COR-L47 (cell line): ENCODE results near the gene SHLD2.
"Not testable (repeated sequence)": the region's sequence is repeated elsewhere in the genome, so short reads cannot be mapped to it uniquely, and the experiment has no call there.

Source experiments
- DNase-seq: peaks from one replicate; lab custom pipeline; 2025; lab: John Stamatoyannopoulos, UW

SHLD2 gene, protein sequence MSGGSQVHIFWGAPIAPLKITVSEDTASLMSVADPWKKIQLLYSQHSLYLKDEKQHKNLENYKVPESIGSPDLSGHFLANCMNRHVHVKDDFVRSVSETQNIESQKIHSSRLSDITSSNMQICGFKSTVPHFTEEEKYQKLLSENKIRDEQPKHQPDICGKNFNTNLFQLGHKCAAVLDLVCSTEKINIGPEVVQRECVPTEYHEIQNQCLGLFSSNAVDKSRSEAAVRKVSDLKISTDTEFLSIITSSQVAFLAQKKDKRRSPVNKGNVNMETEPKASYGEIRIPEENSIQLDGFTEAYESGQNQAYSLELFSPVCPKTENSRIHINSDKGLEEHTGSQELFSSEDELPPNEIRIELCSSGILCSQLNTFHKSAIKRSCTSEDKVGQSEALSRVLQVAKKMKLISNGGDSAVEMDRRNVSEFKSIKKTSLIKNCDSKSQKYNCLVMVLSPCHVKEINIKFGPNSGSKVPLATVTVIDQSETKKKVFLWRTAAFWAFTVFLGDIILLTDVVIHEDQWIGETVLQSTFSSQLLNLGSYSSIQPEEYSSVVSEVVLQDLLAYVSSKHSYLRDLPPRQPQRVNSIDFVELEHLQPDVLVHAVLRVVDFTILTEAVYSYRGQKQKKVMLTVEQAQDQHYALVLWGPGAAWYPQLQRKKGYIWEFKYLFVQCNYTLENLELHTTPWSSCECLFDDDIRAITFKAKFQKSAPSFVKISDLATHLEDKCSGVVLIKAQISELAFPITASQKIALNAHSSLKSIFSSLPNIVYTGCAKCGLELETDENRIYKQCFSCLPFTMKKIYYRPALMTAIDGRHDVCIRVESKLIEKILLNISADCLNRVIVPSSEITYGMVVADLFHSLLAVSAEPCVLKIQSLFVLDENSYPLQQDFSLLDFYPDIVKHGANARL

DNA sequence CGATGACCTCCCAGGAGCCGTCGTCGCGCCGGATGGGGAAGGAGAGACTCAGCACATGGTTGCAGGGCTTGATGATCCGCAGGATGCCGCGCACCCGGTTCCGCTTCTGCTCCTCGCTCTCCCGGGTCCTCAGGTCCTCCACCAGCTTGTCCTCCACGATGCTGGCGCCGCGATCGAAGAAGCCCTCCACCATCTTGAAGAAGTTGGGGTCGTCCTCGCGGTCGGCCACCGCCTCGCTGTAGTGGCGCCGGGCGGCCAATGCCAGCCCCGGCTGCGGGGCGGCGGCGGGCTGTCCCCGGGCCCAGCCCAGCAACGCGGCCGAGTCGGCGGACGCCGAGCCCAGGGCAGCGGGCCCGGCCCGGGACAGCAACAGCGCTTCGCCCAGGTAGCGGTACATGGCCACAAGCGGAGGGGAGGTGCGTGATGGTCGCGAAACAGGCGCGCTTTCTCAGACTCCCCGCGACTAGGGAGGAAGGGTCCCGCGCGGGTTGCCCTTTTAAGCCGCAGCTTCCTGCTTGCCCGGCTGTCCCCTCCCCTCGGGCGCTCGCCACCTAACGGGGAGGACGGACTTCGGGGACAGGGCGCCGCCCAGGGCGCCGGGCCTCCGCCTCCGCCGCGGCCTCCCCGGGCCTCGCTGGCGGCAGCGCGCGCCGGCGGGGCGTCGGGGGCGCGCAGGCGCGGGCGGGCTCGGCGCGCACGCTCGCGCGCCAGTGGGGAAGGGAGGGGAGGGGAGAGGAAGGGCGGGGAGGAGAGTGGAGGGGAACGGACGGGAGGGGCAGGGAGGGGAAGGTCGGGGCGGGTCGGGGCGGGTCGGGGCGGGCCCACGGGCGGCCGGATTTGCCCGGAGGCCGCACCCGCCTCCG lies at the start of gene SHLD2, which contains the start of gene GLUD1:
TSS of gene SHLD2 (plus strand) at position 834 of the 863 bp plus-strand sequence. CDS start 56,149 bp downstream, outside the sequence.
TSS of gene GLUD1 (minus strand) at position 471 of the 863 bp plus-strand sequence. CDS start at position 397, 74 bp downstream.
- peak; percentile 53 for DNase-seq

DNA sequence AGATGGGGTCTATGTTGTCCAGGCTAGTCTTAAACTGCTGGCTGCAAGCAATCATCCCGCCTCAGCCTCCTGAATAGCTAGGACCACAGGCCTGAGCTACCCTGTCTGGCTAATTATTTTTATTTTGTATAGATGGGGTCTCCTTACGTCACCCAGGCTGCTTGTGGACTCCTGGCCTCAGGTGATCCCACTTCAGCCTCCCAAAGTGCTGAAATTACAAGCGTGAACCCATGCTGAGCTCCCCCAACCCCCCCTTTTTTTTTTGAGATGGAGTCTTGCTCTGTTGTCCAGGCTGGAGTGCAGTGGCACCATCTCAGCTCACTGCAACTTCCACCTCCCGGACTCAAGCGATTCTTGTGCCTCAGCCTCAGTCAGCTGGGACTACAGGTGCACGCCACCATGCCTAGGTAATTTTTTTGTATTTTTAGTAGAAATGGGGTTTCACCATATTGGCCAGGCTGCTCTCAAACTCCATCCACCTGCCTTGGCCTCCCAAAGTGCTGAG lies 49.5 kb upstream of the SHLD2 start:
- DNase-seq, result no peak

DNA sequence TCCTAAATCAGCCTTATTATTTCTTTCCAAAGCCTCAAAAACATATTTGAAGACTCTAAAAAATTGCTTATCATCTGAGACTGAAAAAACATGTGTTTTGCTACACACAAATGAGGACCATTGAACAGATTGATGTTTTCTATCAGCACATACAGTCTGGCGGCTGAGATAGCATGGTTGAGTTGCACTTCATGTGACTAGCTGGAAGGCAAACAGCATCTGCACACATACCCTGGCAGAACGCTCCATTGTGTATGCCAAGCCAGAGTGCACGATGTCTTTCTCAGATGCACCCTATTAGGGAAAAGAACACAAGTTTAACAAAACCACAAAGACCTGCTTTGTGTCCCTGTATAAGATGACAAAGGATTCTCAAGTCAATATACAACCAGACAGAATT lies 41.9 kb upstream of the SHLD2 start:
- no peak for DNase-seq

DNA sequence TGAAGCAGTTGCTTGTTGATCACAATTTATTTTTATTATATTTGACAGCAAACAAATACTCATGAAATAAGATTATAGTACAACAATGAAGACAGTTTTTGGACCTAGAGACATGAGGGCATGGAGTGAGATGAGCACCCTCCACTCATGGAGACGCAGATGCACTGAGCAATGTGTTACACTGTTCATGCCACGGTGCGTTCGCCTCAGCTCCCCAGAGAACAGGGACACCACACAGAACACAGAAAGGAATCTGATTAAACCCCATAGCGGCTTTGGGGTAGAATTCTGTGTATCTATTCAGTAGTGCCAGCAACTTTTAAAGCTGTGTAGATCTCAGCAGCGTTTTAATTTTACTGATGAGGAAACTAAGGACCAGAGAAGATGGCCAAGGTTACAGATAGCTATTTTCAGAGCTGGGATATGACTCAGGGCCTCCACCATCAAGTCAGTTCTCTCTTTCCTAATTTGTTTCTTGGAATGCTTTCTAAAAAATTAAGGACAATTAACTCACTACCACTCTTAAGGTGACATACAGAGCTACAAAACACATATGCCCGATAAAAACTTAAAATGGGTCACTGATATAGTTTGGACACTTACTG lies 41.3 kb upstream of the SHLD2 start:
- DNase-seq, result no peak

DNA sequence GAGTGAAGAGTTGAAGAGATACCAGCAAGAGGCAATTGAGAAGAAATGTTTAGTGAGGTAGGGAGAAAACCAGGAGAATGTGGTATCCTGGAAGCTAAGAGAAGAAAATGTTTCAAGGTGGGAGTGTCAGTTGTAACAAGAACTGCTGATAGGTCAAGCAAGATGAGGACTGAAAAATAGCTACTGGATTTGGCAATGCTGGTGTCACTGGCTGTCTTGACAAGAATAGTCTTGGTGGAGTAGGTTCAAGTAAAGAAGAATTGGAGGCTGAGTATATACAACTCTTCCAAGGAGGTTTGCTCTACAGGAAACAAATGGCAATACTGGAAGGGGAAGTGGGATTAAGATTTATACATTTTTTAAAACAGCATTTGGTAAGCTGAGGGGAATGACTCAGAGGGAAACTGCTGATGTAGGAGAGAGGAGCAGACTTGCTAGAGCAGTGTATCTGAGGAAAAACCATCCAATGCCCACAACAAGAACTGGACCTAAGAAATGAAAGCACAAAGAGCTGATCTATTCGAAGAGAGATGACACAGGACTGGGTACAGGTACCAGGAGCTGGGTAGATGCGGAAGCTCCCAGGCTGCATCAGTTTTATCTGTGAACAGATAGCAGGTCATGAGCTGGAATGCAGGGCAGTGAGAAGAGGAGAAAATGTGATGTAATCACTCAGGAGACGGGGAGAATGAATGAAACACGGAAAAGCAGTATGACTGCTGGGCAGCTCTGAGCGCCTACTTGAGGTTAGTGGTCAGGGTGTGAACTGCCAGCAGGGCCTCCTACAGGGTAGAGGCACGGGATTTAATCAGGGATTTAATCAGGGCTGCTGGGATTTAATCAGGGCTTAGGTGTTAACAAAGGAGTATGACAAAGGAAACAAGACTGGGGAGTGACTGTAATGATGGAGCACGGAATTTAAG lies 40.4 kb upstream of the SHLD2 start:
- DNase-seq, result no peak

DNA sequence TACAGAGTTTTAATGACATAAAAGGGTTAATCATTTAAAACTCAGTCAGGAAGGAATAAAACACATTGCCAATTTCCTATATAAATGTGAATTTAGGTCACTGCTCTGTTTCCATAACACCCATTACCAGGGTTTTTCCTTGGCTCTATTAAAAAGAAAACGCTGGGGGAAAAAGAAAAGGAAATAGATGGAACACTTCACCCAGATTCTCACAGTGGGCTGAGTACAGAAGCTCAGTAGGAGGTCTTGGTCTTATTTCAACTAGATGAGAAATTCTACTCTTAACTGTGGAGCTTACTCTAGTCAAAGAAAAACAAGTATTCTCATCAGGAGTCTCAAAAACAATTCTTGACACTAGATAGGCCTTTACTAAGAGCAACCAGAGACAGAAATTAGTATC lies 36.8 kb upstream of the SHLD2 start:
- no peak for DNase-seq

DNA sequence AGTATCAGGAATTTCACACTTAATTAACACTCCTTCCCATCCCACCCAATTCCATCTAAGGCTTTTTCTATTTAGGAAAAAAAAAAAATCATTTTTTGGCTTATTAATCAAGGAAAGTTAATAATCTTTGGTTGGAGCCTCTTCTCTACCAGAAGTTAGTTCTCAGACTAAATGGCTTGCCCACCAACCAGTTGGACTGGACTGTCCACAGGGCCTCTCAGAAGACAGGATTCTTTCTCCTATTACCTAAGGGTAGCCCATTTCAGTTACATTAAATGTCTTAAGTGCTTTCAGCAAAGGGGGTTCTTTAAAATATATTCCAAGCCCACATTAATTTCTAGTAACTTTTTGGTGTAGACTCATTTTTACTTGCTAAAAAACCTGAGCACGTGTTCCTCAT lies 35.6 kb upstream of the SHLD2 start:
- no peak for DNase-seq

DNA sequence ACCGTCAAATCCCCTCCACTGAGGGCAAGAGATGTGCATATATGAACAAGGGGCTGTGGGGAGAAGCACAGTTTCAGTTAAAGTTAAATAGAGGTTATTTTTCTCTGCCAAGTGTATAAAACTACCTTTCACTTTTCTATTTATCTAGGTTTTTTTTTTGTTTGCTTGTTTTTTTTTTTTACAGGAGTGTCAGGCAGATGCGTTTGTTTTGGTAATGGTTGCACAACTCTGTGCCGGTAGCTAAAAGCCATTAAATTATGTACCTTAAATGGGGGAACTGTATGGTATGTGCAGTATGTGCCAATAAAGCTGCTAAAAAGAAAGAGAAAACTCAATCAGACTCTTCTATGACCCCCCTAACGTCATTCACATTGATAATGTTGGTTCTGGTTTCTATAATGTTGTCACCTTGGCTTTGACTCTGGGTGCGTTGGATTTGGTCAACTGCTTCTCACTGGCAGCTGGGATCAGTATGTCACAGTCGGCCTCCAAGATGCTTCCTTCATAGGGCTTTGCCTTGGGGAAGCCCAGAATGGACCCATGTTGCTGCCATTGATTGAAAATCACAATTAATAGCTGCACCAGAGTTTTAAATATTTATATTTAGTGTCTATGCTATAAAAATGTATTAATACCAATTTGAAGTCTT lies 34.6 kb upstream of the SHLD2 start:
- DNase-seq, result no peak

DNA sequence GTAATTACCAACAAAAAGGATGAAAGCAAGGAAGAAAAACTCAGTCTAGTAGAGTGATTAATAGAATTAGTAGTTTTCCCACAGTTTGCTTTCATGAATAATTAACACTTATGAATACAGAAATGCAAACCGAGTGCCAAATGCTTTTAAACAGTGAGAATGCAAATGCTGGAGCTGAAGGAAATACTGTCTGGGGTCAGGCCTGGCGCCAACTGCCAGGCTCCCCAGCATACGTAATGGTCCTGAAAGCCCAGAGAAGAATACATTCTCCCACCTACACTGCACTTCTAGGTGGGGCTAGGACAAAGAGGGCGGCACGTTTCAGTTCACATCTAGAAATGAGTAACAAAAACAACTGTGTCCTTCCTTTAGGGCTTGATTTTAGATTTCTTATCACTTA lies 30.4 kb upstream of the SHLD2 start:
- DNase-seq, result no peak

DNA sequence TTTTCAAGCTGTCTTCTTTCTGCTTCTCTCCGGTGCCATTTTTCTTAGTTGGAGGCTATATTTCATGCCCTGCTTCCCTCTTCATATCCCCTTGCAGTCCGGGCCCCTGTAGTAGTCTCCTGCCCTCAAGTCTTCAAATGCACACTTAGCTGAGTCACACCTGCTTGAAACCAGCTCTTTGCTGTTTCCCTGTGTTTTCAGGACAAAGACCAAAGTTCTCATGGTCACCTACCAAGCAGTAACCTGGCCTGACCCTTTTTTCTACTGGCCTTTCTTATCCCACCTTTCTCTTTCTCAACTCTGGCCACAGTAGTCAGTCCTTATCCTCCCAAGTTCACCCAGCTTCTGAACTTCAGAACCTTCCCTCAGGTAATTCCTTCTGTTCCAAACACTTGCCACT lies 28.8 kb upstream of the SHLD2 start:
- no peak for DNase-seq

DNA sequence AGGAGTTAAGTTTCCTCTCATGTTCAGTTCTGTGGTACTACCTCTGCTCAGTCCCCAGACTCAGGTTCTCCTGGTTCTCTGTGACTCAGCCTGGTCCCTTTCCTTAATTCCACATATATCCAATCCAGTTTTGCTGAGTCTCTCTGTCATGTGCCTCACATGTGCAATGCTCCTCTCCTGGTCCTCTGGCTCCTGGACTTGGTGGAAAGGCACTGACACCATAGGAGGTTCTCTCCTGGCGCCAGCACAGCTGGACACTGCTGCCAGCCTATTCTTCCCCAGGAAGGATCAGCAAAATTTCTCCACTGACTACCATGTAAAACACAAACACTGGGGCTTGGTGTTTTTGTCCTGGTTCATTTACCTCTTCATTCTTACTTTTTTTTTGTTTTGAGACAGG lies 28.1 kb upstream of the SHLD2 start:
- no peak for DNase-seq

DNA sequence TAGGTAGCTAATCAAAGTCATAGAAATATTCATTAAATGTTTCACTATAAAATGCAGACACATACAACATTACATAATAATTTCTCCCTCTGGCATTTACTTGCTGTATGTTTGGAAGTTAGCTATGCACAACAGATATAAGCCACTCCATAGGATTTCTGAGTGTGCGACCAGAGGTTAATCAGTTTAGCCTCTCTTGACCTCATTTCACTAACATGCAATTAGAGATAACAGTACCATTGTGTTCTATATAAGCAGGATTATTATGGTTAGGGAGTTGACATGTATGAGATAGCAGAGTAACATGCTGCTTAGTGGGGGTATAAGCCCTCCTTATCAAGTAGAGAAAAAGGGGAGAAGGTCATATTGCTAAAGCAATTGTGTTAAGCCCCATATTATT lies 26.7 kb upstream of the SHLD2 start:
- no peak for DNase-seq

DNA sequence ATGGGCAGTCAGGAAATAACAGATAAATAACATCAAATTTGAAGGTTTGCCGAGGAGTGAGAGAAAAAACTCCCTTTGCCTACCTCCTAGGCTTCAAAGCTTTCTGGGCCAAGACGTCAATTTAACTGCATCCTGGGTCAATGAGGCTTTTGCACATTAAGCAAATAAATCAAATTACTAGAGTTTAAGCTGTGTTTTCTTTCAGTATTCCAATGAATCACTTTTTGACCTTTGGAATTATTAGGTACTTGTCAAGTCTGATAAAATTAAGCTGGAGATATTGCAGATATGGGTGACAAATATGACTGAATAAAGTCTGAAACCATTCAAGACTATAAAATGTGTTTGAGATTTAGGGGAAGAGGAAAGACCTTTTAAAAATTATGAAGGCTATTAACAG lies 22.6 kb upstream of the SHLD2 start:
- DNase-seq, result no peak

DNA sequence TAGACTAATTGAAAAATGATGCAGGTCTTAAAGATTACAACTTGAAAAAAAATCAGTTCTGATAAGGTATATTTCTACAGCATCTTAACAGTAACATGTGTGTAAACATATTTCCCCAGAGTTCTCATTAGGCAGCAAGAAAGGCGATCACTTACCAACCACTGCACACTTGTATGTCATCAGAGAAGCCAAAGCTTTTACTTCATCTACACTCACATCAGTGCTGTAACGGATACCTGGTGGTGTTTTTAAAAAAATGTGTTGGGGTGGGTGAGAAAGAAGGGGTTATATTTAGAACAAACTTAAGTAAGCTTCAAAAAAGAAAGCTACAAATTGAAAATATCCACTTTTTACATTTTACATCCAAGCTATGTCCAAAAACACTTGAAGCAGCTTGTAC lies 18.6 kb upstream of the SHLD2 start:
- DNase-seq, result not testable (repeated sequence)

DNA sequence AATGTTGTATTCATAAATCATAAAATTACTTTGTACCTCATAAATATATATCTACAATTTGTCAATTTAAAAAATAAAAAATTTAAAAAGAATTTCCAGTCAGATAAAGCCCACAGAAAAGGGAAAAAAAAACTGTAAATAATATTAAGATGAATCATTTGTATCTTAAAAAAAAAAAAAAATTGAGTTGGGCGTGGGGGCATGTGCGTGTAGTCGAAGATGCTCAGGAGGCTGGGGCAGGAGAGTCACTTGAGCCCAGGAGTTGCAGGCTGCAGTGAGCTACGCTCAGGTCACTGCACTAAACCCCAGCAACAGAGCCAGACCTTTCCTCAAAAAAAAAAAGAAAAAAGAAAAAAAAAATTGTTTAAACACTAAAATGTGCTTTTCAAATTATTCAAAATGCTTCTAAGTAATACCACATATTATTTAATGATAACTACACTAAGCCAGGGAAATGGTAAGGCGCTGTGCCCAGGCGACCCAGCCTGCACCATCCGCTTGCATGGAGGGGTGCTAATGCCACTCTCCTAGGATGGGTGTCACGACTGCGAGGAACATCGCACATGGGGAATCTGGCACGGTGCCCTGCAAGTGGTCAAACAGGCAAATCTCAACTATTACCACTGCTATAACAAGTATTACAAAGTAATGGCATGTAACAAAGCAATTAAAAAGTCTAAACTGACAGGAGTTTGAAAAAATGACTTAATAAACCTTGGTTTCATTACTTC lies 15.7 kb upstream of the SHLD2 start:
- DNase-seq, result no peak

DNA sequence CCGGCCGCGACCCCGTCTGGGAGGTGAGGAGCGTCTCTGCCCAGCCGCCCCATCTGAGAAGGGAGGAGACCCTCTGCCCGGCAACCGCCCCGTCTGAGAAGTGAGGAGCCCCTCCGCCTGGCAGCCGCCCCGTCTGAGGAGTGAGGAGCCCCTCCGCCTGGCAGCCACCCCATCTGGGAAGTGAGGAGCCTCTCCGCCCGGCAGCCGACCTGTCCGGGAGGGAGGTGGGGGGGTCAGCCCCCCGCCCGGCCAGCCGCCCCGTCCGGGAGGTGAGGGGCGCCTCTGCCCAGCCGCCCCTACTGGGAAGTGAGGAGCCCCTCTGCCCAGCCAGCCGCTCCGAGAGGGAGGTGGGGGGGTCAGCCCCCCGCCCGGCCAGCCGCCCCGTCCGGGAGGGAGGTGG lies 14.4 kb upstream of the SHLD2 start:
- DNase-seq, result not testable (repeated sequence)

DNA sequence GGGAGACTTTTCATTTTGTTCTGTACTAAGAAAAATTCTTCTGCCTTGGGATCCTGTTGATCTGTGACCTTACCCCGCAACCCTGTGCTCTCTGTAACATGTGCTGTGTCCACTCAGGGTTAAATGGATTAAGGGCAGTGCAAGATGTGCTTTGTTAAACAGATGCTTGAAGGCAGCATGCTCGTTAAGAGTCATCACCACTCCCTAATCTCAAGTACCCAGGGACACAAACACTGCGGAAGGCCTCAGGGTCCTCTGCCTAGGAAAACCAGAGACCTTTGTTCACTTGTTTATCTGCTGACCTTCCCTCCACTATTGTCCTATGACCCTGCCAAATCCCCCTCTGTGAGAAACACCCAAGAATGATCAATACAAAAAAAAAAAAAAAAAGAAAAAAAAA lies 13.4 kb upstream of the SHLD2 start:
- DNase-seq, result not testable (repeated sequence)

DNA sequence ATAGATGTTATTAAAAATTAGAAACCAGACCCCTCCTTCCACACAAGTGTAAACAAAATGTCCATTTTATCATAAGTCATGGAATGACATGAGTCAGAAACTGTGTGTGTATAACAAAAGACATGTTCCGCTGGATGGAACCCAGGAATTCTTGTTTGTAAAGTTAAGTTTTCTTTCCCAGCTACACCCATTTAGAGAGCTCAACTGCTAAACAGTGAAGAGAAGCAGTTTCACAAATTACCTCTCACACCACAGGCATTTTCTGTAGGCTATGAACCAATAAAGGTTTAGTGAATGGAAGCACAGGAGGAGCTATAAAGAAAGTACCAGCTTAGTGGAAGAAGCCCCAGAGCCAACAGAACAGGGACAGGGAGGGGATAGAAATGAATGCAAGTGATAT lies 12.8 kb upstream of the SHLD2 start:
- not testable (repeated sequence) for DNase-seq
